ENCODE measurements around the gene HIVEP3.

GRCh38 chr1:41767534-41768525, 150.9 kb downstream of the HIVEP3 start:
- TF ChIP-seq CTCF (IDR thresholded peaks at IDR 0.05): no peak
- no peak for TF ChIP-seq POLR2A (IDR thresholded peaks at IDR 0.05)

Measured in heart left ventricle (tissue), 13 donors.